Measurements from ENCODE around the gene COPS4. TPM values are rescaled to one million over a fixed set of nuclear protein-coding genes. Genes with fewer than 3 reads are reported as not detected.
A peak's percentile ranks its signal among the peaks of the same experiment; 100 is the strongest.

Gene COPS4
- total and polyA plus RNA-seq, 9 donors, result 54.1 to 69.1 (median 61.3) TPM

- Histone ChIP-seq H3K4me1 (ENCODE audit: control insufficient read depth, insufficient read depth, low read length) (peaks cover 10% of the 10 kb centered on the region), H3K9me3 (replicated peaks; ENCODE audit: control insufficient read depth, low read depth, low read length) (no peaks in the 10 kb centered on the region), H3K36me3 (ENCODE audit: control insufficient read depth, insufficient read depth, low read length) (no peaks in the 10 kb centered on the region), H3K27me3 (ENCODE audit: control insufficient read depth, insufficient read depth, low read length) (no peaks in the 10 kb centered on the region), H3K4me3 (ENCODE audit: low read length) (peak overlapping the region; percentile 95), H3K27ac (ENCODE audit: low read length) (peak overlapping the region; percentile 96)
- DNase-seq, result no peak
- no CpG with 5 or more reads among the region's 3 CpGs for WGBS (ENCODE audit: insufficient coverage)
These were observed 25.5 kb upstream of the COPS4 start for GRCh38 chr4:83009529-83009928.

- Histone ChIP-seq H3K27me3 (ENCODE audit: control insufficient read depth, insufficient read depth, low read length) (no peaks in the 10 kb centered on the region), H3K4me1 (ENCODE audit: control insufficient read depth, insufficient read depth, low read length) (peaks cover 10% of the 10 kb centered on the region), H3K4me3 (ENCODE audit: low read length) (peak overlapping the region; percentile 95), H3K27ac (ENCODE audit: low read length) (peak overlapping the region; percentile 96), H3K9me3 (replicated peaks; ENCODE audit: control insufficient read depth, low read depth, low read length) (no peaks in the 10 kb centered on the region), H3K36me3 (ENCODE audit: control insufficient read depth, insufficient read depth, low read length) (no peaks in the 10 kb centered on the region)
- peak; percentile 44 for DNase-seq
- 0% methylated on average over 9 of the region's 14 CpGs for WGBS (ENCODE audit: insufficient coverage)
These were observed 24.9 kb upstream of the COPS4 start for GRCh38 chr4:83010111-83010521.

DNA sequence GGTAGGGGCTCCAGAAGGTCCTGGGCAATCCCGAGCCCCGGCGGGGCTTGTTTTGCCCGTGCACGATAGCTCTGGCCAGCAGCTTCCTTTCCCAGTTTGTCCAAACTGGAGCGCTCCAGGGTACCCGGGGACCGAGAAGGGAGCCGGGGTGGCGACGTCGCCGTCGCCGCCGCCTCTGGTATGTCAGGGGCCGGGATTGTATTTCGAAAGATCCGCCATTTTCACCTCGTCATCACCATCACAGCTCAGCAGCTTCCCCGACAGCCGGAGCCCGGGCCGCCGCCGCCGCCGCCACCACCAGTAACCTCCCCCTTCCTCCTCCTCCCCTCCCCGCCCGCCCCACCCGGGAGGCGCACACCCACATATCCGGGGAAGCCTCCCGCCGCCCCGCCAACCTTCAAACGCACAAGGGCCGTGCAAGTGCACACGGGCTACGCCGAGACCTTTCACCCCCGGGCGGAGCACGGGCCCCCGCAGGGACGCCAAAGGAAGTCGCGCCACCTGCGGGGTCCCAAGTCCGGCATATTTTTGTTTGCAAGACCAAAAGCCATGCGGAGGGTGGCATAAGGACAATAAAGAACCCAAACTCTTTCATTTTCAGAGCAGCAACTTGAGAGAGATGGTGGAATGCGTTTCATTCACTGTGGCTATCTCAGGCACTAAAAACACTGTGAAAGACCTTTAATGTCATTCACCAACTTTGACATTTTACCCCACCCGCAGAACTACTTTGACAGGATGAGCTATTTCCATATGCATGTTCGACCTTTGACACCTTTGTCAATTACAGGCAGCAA, 24.3 kb upstream of the COPS4 start, which contains the start of gene LIN54:
Gene LIN54, minus strand, starts transcription at position 302 of the 797 bp plus-strand sequence. CDS start 25,979 bp downstream, outside the sequence.
- Histone ChIP-seq H3K36me3 (ENCODE audit: control insufficient read depth, insufficient read depth, low read length) (no peaks in the 10 kb centered on the region), H3K4me1 (ENCODE audit: control insufficient read depth, insufficient read depth, low read length) (peaks cover 10% of the 10 kb centered on the region), H3K27me3 (ENCODE audit: control insufficient read depth, insufficient read depth, low read length) (no peaks in the 10 kb centered on the region), H3K9me3 (replicated peaks; ENCODE audit: control insufficient read depth, low read depth, low read length) (no peaks in the 10 kb centered on the region), H3K4me3 (ENCODE audit: low read length) (peak within 1 kb of the TSS; percentile 95), H3K27ac (ENCODE audit: low read length) (peak within 1 kb of the TSS; percentile 96)
- peak; percentile 85 for DNase-seq
- 0% methylated on average over 37 of the region's 54 CpGs for WGBS (ENCODE audit: insufficient coverage)

DNA sequence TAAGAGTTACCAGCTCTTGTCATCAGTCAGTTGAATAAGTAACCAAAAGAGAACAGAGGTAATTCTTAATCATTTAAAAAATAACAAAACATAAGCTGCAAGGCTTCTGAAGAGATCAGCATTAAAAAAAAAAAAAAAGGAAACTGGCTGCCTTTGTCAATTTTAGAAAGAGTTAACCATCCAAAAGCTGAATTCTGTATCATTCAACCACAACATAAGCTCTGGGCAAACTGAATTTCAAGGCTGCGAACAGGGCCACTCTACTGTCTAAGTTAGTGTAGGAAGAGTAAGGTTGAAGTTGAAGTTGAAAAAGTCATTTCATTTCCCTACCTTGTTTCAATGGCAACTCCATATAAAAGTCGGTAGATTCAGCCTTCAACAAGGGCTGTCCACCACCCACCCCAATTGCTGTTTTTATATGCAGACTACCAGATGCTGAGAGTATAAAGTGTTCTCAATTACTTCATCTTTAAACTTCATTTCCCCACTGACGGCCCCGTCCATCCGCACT, 23.2 kb upstream of the COPS4 start:
- H3K27ac ChIP-seq (ENCODE audit: low read length), result peak overlapping the region; percentile 89
- no peak for DNase-seq

DNA sequence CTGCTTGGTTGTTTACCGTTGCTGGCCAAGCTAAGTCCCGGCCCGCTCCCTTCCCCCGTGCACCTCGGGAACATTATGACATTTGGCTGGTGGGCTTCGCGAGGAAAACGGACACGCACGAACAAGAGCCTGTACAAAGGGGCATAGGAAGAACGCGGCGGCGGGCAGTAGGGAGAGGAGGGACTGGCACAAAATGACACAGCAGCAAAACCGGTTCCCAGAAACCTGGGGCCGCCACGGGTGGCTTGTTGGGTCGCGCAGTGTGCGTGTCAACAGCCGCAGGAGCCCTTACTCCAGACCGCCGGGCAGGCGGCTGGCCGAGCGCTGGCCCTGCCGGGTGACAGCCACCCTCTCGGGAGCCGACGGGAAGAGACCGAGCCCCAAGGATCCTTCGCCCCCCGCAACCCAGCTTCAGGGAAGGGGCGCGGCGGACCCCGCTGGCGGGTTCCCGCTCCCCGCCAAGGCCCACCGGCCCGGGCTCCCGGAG, 22.7 kb upstream of the COPS4 start:
- peak overlapping the region; percentile 73 for H3K4me3 ChIP-seq (ENCODE audit: low read length)
- H3K9me3 ChIP-seq (replicated peaks; ENCODE audit: control insufficient read depth, low read depth, low read length), result no peaks in the 10 kb centered on the region
- H3K36me3 ChIP-seq (ENCODE audit: control insufficient read depth, insufficient read depth, low read length), result no peaks in the 10 kb centered on the region
- DNase-seq, result peak; percentile 43
- WGBS (ENCODE audit: insufficient coverage), result under 1% methylated on average over 43 of the region's 43 CpGs
- no peaks in the 10 kb centered on the region for H3K27me3 ChIP-seq (ENCODE audit: control insufficient read depth, insufficient read depth, low read length)
- H3K27ac ChIP-seq (ENCODE audit: low read length), result peak overlapping the region; percentile 89
- H3K4me1 ChIP-seq (ENCODE audit: control insufficient read depth, insufficient read depth, low read length), result peaks cover 10% of the 10 kb centered on the region

More for the DNA sequence above, 23.2 kb upstream of the COPS4 start:
- no peaks in the 10 kb centered on the region for H3K9me3 ChIP-seq (replicated peaks; ENCODE audit: control insufficient read depth, low read depth, low read length)
- H3K27me3 ChIP-seq (ENCODE audit: control insufficient read depth, insufficient read depth, low read length), result no peaks in the 10 kb centered on the region
- peak overlapping the region; percentile 73 for H3K4me3 ChIP-seq (ENCODE audit: low read length)
- H3K36me3 ChIP-seq (ENCODE audit: control insufficient read depth, insufficient read depth, low read length), result no peaks in the 10 kb centered on the region
- H3K4me1 ChIP-seq (ENCODE audit: control insufficient read depth, insufficient read depth, low read length), result peaks cover 10% of the 10 kb centered on the region
- WGBS (ENCODE audit: insufficient coverage), result 0% methylated on average over 3 of the region's 5 CpGs

GRCh38 chr4:83012687-83013419, 22.1 kb upstream of the COPS4 start:
- DNase-seq, result peak; percentile 99
- Histone ChIP-seq H3K27ac (ENCODE audit: low read length) (peak overlapping the region; percentile 89), H3K36me3 (ENCODE audit: control insufficient read depth, insufficient read depth, low read length) (no peaks in the 10 kb centered on the region), H3K4me1 (ENCODE audit: control insufficient read depth, insufficient read depth, low read length) (peaks cover 10% of the 10 kb centered on the region), H3K27me3 (ENCODE audit: control insufficient read depth, insufficient read depth, low read length) (no peaks in the 10 kb centered on the region), H3K4me3 (ENCODE audit: low read length) (peak overlapping the region; percentile 77), H3K9me3 (replicated peaks; ENCODE audit: control insufficient read depth, low read depth, low read length) (no peaks in the 10 kb centered on the region)
- WGBS (ENCODE audit: insufficient coverage), result under 1% methylated on average over 69 of the region's 73 CpGs

GRCh38 chr4:83013420-83013867, 21.5 kb upstream of the COPS4 start:
- Histone ChIP-seq H3K27me3 (ENCODE audit: control insufficient read depth, insufficient read depth, low read length) (no peaks in the 10 kb centered on the region), H3K36me3 (ENCODE audit: control insufficient read depth, insufficient read depth, low read length) (no peaks in the 10 kb centered on the region), H3K27ac (ENCODE audit: low read length) (peak overlapping the region; percentile 85), H3K4me3 (ENCODE audit: low read length) (peak overlapping the region; percentile 77), H3K9me3 (replicated peaks; ENCODE audit: control insufficient read depth, low read depth, low read length) (no peaks in the 10 kb centered on the region), H3K4me1 (ENCODE audit: control insufficient read depth, insufficient read depth, low read length) (peaks cover 10% of the 10 kb centered on the region)
- 13% methylated on average over 2 of the region's 13 CpGs for WGBS (ENCODE audit: insufficient coverage)
- DNase-seq, result no peak

GRCh38 chr4:83013902-83014301, 21.1 kb upstream of the COPS4 start:
- Histone ChIP-seq H3K9me3 (replicated peaks; ENCODE audit: control insufficient read depth, low read depth, low read length) (no peaks in the 10 kb centered on the region), H3K4me1 (ENCODE audit: control insufficient read depth, insufficient read depth, low read length) (peaks cover 10% of the 10 kb centered on the region), H3K27ac (ENCODE audit: low read length) (no peak overlapping the region), H3K27me3 (ENCODE audit: control insufficient read depth, insufficient read depth, low read length) (no peaks in the 10 kb centered on the region), H3K36me3 (ENCODE audit: control insufficient read depth, insufficient read depth, low read length) (no peaks in the 10 kb centered on the region), H3K4me3 (ENCODE audit: low read length) (no peak overlapping the region)
- DNase-seq, result no peak

DNA sequence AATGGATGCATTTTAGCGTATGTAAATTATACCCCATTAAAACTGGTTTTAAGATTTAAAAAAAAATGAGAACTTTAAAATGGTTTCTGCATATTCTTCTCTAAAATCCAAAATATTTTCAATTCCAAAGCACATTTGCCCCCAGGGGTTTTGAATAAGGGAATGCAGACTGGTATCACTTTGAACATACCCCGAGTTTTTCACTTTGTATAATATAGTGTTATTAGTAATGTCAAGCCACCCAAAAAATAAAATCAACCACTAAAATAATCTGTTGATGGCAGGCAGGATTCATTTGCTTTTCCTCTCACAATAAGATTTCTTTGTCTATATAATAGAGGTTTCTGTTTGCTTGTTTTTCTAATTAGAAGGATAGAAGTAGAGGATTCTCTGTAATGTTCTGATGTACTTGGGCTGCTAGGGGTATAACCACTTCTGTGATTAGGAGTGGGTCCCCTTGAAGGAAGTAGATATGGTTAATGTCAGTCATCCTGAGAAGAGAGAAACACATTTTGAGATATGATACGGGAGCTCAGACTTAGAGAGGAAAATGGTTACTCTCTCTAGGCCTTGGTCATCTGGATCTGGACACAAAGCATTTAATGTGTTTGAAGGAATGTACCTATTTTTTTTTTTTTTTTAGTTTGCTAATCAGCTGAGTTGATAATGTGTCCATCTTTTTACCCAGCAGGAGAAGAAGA, 15.0 kb upstream of the COPS4 start:
- Histone ChIP-seq H3K4me3 (ENCODE audit: low read length) (no peak overlapping the region), H3K4me1 (ENCODE audit: control insufficient read depth, insufficient read depth, low read length) (no peaks in the 10 kb centered on the region), H3K27ac (ENCODE audit: low read length) (no peak overlapping the region), H3K36me3 (ENCODE audit: control insufficient read depth, insufficient read depth, low read length) (no peaks in the 10 kb centered on the region), H3K27me3 (ENCODE audit: control insufficient read depth, insufficient read depth, low read length) (no peaks in the 10 kb centered on the region), H3K9me3 (replicated peaks; ENCODE audit: control insufficient read depth, low read depth, low read length) (peaks cover 3% of the 10 kb centered on the region)
- DNase-seq, result no peak
- no CpG with 5 or more reads among the region's 3 CpGs for WGBS (ENCODE audit: insufficient coverage)

Data from muscle of leg (tissue), 11 donors.